Activated CD8-positive, alpha-beta memory T cell treated with anti-CD3 and anti-CD28 coated beads for 1 hour (primary cell): Measurements from ENCODE around the gene GOLGA8Q.
"Not testable (repeated sequence)": the region's sequence is repeated elsewhere in the genome, so short reads cannot be mapped to it uniquely, and the experiment has no call there.

ENCODE experiments used
- DNase-seq, 2 donors: peaks; one replicate each; pipeline ENCODE4 v3.0.0-alpha.2; 2020; ENCODE audit warnings: low read depth in 1 of 2; ENCODE audit errors: extremely low read depth in 1 of 2

GOLGA8Q gene, protein sequence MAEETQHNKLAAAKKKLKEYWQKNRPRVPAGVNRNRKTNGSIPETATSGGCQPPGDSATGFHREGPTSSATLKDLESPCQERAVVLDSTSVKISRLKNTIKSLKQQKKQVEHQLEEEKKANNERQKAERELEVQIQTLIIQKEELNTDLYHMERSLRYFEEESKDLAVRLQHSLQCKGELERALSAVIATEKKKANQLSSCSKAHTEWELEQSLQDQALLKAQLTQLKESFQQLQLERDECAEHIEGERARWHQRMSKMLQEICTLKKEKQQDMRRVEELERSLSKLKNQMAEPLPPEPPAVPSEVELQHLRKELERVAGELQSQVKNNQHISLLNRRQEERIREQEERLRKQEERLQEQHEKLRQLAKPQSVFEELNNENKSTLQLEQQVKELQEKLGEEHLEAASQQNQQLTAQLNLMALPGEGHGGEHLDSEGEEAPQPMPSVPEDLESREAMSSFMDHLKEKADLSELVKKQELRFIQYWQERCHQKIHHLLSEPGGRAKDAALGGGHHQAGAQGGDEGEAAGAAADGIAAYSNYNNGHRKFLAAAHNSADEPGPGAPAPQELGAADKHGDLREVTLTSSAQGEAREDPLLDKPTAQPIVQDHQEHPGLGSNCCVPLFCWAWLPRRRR

GRCh38 chr15:30551750-30552149 lies at the start of gene GOLGA8Q:
GOLGA8Q (plus strand) TSS chr15:30552050; CDS start chr15:30552078, 28 bp downstream.
- not testable (repeated sequence) for DNase-seq

- not testable (repeated sequence) for DNase-seq
These were observed 48.7 kb upstream of the GOLGA8Q start for GRCh38 chr15:30502904-30503781.

DNA sequence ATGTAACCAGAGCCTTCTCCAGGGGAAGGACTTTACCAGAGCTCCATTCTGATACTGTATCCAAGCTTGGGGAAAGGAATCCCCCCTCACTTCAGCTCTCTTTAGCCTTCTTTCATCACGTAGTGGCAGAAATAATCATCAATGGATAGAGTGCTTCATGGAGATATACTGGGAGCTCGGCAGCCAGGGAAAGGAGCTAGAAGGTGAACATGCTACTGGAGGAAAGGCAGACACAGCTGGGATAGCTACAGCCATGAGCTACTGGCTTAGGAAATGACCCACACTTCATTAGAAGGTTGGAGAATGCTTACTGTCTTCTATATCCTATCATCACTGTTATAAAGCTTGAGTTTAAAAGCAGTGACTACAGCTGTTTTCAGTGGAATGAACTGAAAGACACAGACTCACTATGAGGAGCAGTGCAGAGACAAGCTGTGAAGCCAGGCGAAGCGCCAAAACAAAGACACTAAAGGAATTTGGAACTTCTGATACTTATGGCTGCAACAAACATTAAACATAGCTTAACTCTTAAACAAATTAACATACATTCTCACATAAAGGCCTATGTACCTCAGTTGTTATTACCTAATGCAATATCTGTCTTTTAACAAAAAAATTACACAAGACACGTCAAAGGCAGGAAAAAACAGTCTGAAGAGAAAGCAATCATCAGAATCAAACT lies 47.5 kb upstream of the GOLGA8Q start:
- not testable (repeated sequence) for DNase-seq

DNA sequence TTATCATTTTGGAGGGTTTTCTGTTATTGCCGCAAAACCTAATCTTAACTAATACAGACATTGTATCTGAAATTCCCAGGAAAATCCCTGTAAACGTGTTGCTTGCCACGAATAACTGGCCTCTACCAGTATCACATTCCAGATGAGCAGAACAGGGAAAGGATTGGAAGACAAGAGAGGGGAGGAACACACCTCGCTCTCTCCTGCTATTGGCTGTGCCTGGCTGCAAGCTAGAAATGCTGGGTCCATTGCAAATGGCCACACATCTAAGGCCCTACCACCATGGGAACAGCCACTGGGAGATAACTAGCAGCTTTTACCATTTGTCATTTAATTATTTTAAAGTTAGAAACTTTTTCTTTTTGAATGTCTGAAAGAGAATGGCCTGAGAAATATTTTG lies 37.3 kb upstream of the GOLGA8Q start:
- DNase-seq, result not testable (repeated sequence)

DNA sequence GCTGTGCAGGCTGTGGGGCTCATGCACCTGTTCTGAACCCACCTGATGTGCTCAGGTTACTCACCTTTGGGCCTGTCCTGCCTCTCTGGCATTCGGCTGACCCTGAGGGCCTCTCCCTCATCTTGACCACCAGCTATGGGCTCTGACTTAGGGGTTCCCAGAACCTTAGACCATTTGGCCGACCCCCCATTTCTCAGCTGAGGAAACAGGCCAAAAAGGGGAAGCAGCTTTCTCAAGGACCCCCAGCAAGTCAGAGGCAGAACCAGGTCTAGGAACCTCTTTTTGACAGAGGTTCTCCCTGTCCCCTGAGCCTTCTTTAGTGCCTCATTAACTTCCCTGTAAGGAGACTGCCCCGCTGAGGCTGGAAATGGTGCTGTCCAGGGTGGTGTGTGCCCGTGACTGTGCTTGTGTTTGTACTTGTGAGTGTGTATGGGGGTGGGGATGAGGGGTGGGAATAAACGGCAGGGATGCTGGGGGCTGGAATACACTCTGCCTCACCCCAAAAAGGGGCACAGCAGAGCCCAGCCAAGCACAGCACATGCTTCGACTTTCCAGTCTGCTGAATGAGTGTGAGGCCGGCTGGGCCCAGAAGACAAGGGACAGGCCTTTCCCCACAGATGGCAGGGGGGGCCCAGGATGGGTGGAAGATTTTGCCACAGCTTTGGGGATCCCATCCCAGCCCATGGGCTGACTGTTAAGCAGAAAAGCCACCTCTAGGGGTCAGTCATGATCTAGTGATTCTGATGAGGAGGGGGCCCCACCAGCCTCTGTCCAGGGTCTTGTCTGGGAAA lies 28.2 kb upstream of the GOLGA8Q start:
- DNase-seq, result not testable (repeated sequence)

- DNase-seq, result not testable (repeated sequence)
These were observed 25.9 kb upstream of the GOLGA8Q start for GRCh38 chr15:30525912-30526311.

DNA sequence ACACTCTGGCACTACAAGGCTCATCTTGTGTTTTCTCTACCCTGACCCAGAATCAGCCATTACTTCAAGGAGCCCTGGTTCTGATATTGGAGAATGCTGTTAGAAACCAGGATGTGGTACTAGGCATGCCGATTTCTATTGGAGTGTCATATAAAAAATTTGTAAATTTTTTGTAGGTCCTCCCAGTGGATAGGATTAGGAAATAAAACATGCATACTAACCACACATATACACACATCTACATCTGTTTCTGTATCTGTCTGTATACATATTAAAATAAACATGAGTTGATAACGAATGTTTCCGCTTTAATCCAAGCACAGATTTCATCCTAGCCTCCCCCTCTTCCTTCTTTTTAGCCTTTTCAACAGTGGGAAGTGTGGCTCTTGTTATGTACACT lies 22.8 kb upstream of the GOLGA8Q start:
- DNase-seq, result not testable (repeated sequence)

DNA sequence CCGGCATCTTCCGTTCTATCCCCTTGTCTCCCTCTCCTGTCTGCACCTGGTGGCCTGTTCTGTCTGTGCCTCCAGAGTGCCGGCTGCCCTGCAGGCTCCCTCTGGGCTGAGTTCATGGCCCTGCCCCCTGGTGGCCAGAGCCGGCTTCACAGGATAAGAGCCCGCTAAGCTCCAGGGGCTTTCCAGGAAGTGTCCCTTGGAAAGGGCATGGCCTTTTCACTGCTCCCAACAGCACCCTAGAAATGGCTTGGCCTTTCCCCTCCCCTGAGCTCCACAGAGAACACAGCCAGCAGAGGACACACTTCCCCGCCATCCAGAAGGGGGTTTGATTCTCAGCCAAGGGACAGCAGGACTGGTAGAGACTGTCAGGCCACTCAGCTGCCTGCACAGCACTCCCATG lies 15.1 kb downstream of the GOLGA8Q start:
- DNase-seq, result not testable (repeated sequence)

- not testable (repeated sequence) for DNase-seq
These were observed 21.2 kb downstream of the GOLGA8Q start for GRCh38 chr15:30573012-30573491.

DNA sequence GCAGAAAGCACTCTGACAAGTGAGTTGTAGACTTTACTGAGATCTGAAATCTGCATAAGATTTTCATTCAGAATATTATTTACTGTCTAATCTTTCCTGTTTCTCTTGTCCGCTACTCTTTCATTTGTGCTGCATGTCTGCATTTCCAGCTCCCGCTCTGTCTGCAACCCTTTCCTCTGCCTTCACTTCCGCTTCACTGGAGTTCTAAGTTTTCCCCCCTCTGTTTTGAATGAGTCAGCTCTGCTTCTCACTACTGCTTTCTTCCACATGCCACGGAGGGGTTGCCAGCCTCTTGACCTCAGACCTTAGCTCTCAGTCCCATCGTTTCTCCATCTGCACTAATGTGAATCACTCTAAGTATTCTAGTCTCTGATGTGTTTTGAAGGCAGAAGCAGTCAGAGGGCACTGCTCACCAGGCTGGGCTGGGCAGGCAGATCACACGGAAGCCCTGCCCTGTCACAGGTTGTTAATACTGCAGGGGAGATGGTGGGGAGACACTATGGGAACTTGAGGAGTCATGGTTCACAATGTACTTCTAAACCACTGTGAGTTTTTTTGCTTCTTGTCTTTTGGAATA lies 27.6 kb downstream of the GOLGA8Q start:
- DNase-seq, result not testable (repeated sequence)

DNA sequence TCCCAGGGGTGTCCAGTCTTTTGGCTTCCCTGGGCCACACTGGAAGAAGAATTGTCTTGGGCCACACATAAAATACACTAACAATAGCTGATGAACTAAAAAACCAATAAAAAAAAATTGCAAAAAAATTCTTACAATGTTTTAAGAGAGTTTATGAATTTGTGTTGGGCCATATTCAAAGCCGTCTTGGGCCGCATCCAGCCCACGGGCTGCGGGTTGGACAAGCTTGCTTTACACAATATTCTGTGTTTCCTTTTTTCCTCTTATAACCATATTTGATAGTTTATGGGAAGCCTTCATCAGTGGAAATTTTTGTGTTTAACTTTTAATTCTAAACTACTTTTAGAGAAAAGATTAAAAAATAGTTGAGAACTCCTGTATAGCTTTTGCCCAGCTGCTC lies 28.9 kb downstream of the GOLGA8Q start:
- not testable (repeated sequence) for DNase-seq

GRCh38 chr15:30598953-30599352 lies 47.1 kb downstream of the GOLGA8Q start:
- DNase-seq, result not testable (repeated sequence)

- DNase-seq, result not testable (repeated sequence)
These were observed 51.9 kb downstream of the GOLGA8Q start, which contains the start of gene GOLGA8H for GRCh38 chr15:30603796-30604195. GOLGA8H (plus strand) TSS chr15:30604028; CDS start chr15:30604126, 98 bp downstream.
